Effector memory CD4-positive, alpha-beta T cell (primary cell): ENCODE data around the gene KCTD15.
A peak's percentile ranks its signal among the peaks of the same experiment; 100 is the strongest.
"Not testable (repeated sequence)": the region's sequence is repeated elsewhere in the genome, so short reads cannot be mapped to it uniquely, and the experiment has no call there.

ENCODE experiments used
- DNase-seq, 3 donors: peaks; one replicate each; pipeline ENCODE4 v3.0.0-alpha.2; 2020
- H3K27ac ChIP-seq: 2 replicates; pipeline ENCODE4 v1.7.0; 2013; ENCODE audit warnings: mild to moderate bottlenecking, low read length, moderate library complexity; ENCODE audit not compliant: insufficient read depth, poor library complexity, severe bottlenecking
- H3K27me3 ChIP-seq: replicated peaks from 2 replicates; pipeline ENCODE4 v1.7.0; 2013; ENCODE audit warnings: mild to moderate bottlenecking, low read length; ENCODE audit not compliant: insufficient read depth, control insufficient read depth, poor library complexity, severe bottlenecking
- H3K36me3 ChIP-seq: 2 replicates; pipeline ENCODE4 v1.7.0; 2013; ENCODE audit warnings: mild to moderate bottlenecking, low read length, moderate library complexity; ENCODE audit not compliant: control insufficient read depth, insufficient read depth
- H3K4me1 ChIP-seq: 2 replicates; pipeline ENCODE4 v1.7.0; 2013; ENCODE audit warnings: low read length, mild to moderate bottlenecking; ENCODE audit not compliant: control insufficient read depth, insufficient read depth, poor library complexity, severe bottlenecking
- H3K4me3 ChIP-seq: 2 replicates; pipeline ENCODE4 v1.7.0; 2013; ENCODE audit warnings: low read length, low read depth, mild to moderate bottlenecking; ENCODE audit not compliant: insufficient read depth, poor library complexity, severe bottlenecking
- H3K9me3 ChIP-seq: 2 replicates; pipeline ENCODE4 v1.7.0; 2013; ENCODE audit warnings: mild to moderate bottlenecking, low read length, moderate library complexity; ENCODE audit not compliant: control insufficient read depth

Gene KCTD15

GRCh38 chr19:33812388-33813330 lies 16.0 kb downstream of the KCTD15 start:
- Histone ChIP-seq H3K4me1 (no peaks in the 10 kb centered on the region), H3K9me3 (no peaks in the 10 kb centered on the region), H3K27me3 (no peaks in the 10 kb centered on the region), H3K27ac (no peak overlapping the region), H3K36me3 (no peaks in the 10 kb centered on the region), H3K4me3 (no peak overlapping the region)
- DNase-seq, result no peak

- H3K27ac ChIP-seq, result no peak overlapping the region
- H3K4me1 ChIP-seq, result no peaks in the 10 kb centered on the region
- no peak overlapping the region for H3K4me3 ChIP-seq
- no peak for DNase-seq
- H3K27me3 ChIP-seq, result no peaks in the 10 kb centered on the region
- no peaks in the 10 kb centered on the region for H3K36me3 ChIP-seq
- no peaks in the 10 kb centered on the region for H3K9me3 ChIP-seq
Observed at GRCh38 chr19:33813391-33814101, 16.9 kb downstream of the KCTD15 start.

- Histone ChIP-seq H3K27me3 (no peaks in the 10 kb centered on the region), H3K4me3 (no peak overlapping the region), H3K4me1 (peaks cover 4% of the 10 kb centered on the region), H3K9me3 (no peaks in the 10 kb centered on the region), H3K36me3 (no peaks in the 10 kb centered on the region), H3K27ac (no peak overlapping the region)
- no peak for DNase-seq
Observed at GRCh38 chr19:33814181-33815165, 17.8 kb downstream of the KCTD15 start.

GRCh38 chr19:33815380-33816340 lies 19.0 kb downstream of the KCTD15 start:
- H3K27ac ChIP-seq, result no peak overlapping the region
- peaks cover 14% of the 10 kb centered on the region for H3K4me1 ChIP-seq
- no peaks in the 10 kb centered on the region for H3K27me3 ChIP-seq
- no peak for DNase-seq
- no peaks in the 10 kb centered on the region for H3K9me3 ChIP-seq
- H3K36me3 ChIP-seq, result no peaks in the 10 kb centered on the region
- no peak overlapping the region for H3K4me3 ChIP-seq

GRCh38 chr19:33818411-33818810 lies 21.7 kb downstream of the KCTD15 start:
- Histone ChIP-seq H3K27ac (no peak overlapping the region), H3K4me3 (no peak overlapping the region), H3K27me3 (no peaks in the 10 kb centered on the region), H3K4me1 (peaks cover 20% of the 10 kb centered on the region), H3K9me3 (no peaks in the 10 kb centered on the region), H3K36me3 (no peaks in the 10 kb centered on the region)
- DNase-seq, result no peak

- not testable (repeated sequence) for DNase-seq, H3K27me3 ChIP-seq, H3K9me3 ChIP-seq, H3K4me3 ChIP-seq, H3K36me3 ChIP-seq
- Histone ChIP-seq H3K27ac (peak overlapping the region; percentile 42), H3K4me1 (peaks cover 20% of the 10 kb centered on the region)
Observed at GRCh38 chr19:33819078-33819477, 22.4 kb downstream of the KCTD15 start.

GRCh38 chr19:33819506-33819879 lies 22.8 kb downstream of the KCTD15 start:
- Histone ChIP-seq H3K27me3 (no peaks in the 10 kb centered on the region), H3K36me3 (no peaks in the 10 kb centered on the region), H3K4me1 (peaks cover 20% of the 10 kb centered on the region), H3K27ac (peak overlapping the region; percentile 42), H3K9me3 (no peaks in the 10 kb centered on the region), H3K4me3 (peak overlapping the region; percentile 61)
- no peak for DNase-seq

GRCh38 chr19:33819880-33820781 lies 23.5 kb downstream of the KCTD15 start:
- Histone ChIP-seq H3K36me3 (no peaks in the 10 kb centered on the region), H3K9me3 (no peaks in the 10 kb centered on the region), H3K4me1 (peaks cover 20% of the 10 kb centered on the region), H3K4me3 (peak overlapping the region; percentile 61), H3K27me3 (no peaks in the 10 kb centered on the region), H3K27ac (peak overlapping the region; percentile 42)
- peak; percentile 29 to 53 (median 41) for DNase-seq
